C4-2B (cell line): Measurements from ENCODE around the gene EMX2.

Experiments used
- H3K27ac ChIP-seq: fragments of 450-650 bp; 2 replicates; pipeline ENCODE4 v1.5.1; 2017
- ZFX ChIP-seq: fragments of 450-650 bp; IDR thresholded peaks from 2 replicates; pipeline ENCODE4 v1.6.1; 2017
- TF ChIP-seq, protein P1 (sequence below): fragments of 450-650 bp; conservative IDR thresholded peaks from 2 replicates; pipeline ENCODE4 v1.5.1; 2017; ENCODE audit warnings: mild to moderate bottlenecking

Gene EMX2

DNA sequence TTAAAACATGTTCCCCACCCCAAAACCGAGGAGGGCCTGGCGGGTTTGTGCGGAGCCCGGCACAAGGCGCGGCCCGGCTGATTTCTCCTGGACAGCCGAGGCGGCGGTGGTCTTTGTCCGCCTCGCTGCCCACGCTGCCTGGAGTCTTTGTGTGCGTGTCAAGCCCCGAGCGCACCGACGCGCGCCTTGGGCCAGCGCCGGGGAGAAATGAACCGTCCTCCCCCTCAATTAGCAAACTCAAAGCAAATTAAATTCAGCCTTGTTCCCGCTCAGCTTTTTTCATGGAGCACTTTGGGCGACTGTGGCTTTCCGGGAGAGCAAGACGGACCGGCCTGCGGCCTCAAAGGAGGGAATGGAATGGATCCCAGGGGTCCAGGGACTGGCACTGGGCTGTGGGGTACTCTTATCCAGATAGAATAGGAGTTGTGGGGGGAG lies 4.1 kb downstream of the EMX2 start:
- H3K27ac ChIP-seq, result no peak overlapping the region
- no peak for TF ChIP-seq ZFX
- TF ChIP-seq, protein P1, sequence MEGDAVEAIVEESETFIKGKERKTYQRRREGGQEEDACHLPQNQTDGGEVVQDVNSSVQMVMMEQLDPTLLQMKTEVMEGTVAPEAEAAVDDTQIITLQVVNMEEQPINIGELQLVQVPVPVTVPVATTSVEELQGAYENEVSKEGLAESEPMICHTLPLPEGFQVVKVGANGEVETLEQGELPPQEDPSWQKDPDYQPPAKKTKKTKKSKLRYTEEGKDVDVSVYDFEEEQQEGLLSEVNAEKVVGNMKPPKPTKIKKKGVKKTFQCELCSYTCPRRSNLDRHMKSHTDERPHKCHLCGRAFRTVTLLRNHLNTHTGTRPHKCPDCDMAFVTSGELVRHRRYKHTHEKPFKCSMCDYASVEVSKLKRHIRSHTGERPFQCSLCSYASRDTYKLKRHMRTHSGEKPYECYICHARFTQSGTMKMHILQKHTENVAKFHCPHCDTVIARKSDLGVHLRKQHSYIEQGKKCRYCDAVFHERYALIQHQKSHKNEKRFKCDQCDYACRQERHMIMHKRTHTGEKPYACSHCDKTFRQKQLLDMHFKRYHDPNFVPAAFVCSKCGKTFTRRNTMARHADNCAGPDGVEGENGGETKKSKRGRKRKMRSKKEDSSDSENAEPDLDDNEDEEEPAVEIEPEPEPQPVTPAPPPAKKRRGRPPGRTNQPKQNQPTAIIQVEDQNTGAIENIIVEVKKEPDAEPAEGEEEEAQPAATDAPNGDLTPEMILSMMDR, result no peak

DNA sequence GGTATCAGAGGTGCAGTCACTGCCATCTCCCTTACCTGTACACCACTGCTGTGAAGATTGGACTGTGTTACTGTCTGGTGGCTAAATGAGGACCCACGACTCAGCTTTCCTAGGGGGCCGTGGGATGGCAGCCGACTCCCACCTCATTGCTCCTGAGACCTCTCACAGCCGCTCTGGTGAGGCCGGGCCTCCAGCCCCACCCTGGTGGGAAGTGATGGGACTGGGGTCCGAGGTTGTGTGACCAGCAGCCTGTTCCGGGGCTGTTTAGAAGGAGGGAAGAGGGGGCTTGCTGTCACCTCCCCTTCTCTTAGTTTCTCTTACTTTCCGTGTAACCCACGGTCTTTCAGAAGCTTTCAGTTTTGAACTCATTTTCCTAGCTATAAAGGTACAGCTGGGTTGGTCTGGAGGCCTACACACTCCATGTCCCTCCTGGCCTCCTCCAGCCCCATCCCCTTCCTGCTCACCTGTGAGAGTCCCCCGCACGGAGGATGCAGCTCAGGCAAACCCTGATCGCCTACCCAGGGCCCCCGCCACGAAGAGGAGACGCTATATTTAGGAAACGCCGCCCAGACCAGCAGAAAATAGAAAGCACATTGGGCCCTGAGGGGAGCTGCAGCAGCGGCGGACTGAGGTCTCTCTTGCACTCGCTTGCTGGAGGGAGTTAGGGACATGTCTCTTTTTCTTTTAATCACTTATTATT lies 4.6 kb downstream of the EMX2 start:
- TF ChIP-seq, protein P1, result no peak
- no peak for TF ChIP-seq ZFX
- no peak overlapping the region for H3K27ac ChIP-seq

DNA sequence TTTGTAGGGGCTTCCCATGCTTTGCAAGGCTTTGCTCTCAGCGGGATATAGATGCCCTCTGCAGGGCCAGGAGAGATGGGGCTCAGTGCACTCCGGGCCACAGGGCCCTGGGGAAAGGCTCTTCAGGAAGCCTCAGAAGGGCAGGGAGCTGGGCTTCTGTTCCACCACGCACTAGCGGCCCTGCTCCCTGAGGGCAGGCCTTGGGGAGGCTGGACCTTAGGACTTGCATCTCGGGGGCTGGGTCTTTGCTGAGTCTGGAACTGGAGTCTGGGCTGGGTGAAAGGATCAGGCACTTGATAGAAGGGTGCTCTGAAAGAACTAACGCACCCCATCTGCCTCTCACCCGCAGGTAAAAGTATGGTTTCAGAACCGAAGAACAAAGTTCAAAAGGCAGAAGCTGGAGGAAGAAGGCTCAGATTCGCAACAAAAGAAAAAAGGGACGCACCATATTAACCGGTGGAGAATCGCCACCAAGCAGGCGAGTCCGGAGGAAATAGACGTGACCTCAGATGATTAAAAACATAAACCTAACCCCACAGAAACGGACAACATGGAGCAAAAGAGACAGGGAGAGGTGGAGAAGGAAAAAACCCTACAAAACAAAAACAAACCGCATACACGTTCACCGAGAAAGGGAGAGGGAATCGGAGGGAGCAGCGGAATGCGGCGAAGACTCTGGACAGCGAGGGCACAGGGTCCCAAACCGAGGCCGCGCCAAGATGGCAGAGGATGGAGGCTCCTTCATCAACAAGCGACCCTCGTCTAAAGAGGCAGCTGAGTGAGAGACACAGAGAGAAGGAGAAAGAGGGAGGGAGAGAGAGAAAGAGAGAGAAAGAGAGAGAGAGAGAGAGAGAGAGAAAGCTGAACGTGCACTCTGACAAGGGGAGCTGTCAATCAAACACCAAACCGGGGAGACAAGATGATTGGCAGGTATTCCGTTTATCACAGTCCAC lies 5.4 kb downstream of the EMX2 start:
- no peak overlapping the region for H3K27ac ChIP-seq
- no peak for TF ChIP-seq ZFX
- TF ChIP-seq, protein P1, result no peak

DNA sequence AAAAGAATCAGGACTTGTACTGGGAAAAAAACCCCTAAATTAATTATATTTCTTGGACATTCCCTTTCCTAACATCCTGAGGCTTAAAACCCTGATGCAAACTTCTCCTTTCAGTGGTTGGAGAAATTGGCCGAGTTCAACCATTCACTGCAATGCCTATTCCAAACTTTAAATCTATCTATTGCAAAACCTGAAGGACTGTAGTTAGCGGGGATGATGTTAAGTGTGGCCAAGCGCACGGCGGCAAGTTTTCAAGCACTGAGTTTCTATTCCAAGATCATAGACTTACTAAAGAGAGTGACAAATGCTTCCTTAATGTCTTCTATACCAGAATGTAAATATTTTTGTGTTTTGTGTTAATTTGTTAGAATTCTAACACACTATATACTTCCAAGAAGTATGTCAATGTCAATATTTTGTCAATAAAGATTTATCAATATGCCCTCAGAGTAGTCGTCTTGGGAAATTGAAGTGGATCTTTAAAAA lies 6.6 kb downstream of the EMX2 start:
- H3K27ac ChIP-seq, result no peak overlapping the region
- TF ChIP-seq ZFX, result no peak
- TF ChIP-seq, protein P1, result no peak

DNA sequence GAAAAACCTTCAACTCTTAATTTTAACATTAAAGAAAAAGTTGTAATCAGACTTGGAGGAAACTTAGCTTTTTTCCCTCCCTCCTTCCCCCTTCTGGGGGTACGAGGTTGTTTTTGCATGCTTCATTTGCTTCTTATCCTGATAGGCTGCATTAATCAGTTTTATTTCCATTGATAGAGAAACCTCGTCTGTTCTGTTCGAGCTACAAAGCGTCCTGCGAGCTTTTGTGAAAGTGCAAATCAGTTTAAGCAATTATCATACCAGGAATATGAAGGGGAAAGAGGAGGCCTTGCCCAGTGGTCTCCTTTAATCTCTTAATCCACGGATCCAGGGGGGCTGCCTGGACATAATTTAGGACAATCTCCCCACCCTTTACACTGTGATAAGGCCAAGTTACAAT lies 7.5 kb downstream of the EMX2 start:
- H3K27ac ChIP-seq, result no peak overlapping the region
- TF ChIP-seq, protein P1, result no peak
- TF ChIP-seq ZFX, result no peak

DNA sequence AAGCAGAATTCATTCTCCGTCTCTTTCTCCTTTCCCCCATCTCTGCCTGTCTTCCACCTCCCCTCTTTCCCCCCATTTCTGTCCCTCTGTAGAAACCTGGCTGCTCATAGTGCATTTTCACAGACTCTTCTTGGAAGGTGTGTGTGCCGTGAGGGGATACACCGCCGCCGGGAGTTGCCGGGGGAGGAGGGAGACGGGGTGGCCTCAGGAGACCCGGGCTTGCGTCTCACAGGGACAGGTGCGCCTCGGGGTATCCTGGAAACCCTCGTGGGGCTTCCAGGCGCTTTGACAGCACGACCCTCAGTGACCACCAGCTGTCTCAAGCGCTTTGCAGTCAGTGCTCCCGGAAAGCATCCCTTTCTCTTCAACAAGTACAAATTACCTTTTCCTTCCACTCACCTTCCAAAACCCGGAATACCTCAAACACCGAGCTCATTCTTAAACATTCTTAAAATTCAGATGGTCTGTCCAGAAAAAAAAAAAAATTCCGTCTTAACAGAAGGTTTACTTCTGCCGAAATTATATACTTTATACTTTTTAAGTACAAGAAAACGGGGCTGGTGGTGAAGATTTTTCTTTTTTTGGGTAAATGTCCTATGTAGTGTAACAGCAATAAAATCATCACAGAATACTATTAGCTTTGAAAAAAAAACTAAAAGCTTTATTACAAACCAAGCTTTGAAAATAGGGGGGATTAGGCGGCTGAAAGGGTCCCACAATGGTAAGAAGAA lies 8.2 kb downstream of the EMX2 start:
- no peak overlapping the region for H3K27ac ChIP-seq
- TF ChIP-seq, protein P1, result no peak
- TF ChIP-seq ZFX, result no peak
